ACC112 (cell line): ENCODE results near the gene P3H3.
"Not testable (repeated sequence)": the region's sequence is repeated elsewhere in the genome, so short reads cannot be mapped to it uniquely, and the experiment has no call there.

ENCODE experiments used
- H2AFZ ChIP-seq: fragments of 200-600 bp; sonication (generic); one replicate; pipeline ENCODE4 v1.6.0; 2017; ENCODE audit warnings: antibody characterized with exemption, low read length; ENCODE audit not compliant: unreplicated experiment
- H3K27ac ChIP-seq: fragments of 200-600 bp; sonication (generic); 2 replicates; pipeline ENCODE4 v1.5.1; 2014; ENCODE audit warnings: low read depth, mild to moderate bottlenecking, antibody characterized with exemption, low read length, moderate library complexity
- H3K27me3 ChIP-seq: fragments of 200-600 bp; sonication (generic); 2 replicates; pipeline ENCODE4 v1.6.1; 2014; ENCODE audit warnings: mild to moderate bottlenecking, antibody characterized with exemption, low read length, moderate library complexity, mixed read lengths; ENCODE audit not compliant: insufficient read depth
- H3K36me3 ChIP-seq: fragments of 200-600 bp; sonication (generic); 2 replicates; pipeline ENCODE4 v1.6.1; 2016; ENCODE audit warnings: mild to moderate bottlenecking, antibody characterized with exemption, low read length, moderate library complexity, mixed read lengths; ENCODE audit not compliant: insufficient read depth
- H3K4me1 ChIP-seq: fragments of 200-600 bp; sonication (generic); one replicate; pipeline ENCODE4 v1.6.1; 2016; ENCODE audit warnings: low read length, mixed read lengths; ENCODE audit not compliant: insufficient read depth, unreplicated experiment, control insufficient read depth
- H3K4me3 ChIP-seq: fragments of 200-600 bp; sonication (generic); 2 replicates; pipeline ENCODE4 v1.5.1; 2014; ENCODE audit warnings: mild to moderate bottlenecking, low read depth, low read length
- H3K79me2 ChIP-seq: fragments of 200-600 bp; sonication (generic); one replicate; pipeline ENCODE4 v1.6.0; 2016; ENCODE audit warnings: low read length; ENCODE audit not compliant: control insufficient read depth, unreplicated experiment, insufficient read depth

P3H3 gene

DNA sequence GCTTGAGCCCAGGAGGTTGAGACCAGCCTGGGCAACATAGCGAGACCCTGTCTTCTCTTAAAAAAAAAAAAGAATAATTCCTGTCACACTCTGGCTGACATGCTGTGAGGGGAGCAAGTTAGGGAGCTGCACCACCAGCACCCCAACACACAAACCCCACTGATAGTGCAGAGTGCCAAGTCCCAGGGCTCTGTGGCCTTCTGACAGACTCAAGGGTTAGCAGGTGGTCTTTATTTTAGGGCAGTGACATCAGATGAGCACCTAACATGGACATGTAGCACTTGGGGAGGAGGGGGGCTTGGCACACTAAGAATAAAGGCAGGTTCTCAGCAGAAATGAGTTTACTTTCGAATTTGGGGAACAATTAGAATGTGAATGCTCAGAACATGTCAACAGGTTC, 30.6 kb downstream of the P3H3 start:
- no peak overlapping the region for H3K27ac ChIP-seq
- H3K36me3 ChIP-seq, result peaks cover 32% of the 10 kb centered on the region
- peaks cover 19% of the 10 kb centered on the region for H3K79me2 ChIP-seq
- no peak overlapping the region for H2AFZ ChIP-seq
- H3K27me3 ChIP-seq, result no peaks in the 10 kb centered on the region
- H3K4me1 ChIP-seq, result peaks cover 5% of the 10 kb centered on the region
- no peak overlapping the region for H3K4me3 ChIP-seq

DNA sequence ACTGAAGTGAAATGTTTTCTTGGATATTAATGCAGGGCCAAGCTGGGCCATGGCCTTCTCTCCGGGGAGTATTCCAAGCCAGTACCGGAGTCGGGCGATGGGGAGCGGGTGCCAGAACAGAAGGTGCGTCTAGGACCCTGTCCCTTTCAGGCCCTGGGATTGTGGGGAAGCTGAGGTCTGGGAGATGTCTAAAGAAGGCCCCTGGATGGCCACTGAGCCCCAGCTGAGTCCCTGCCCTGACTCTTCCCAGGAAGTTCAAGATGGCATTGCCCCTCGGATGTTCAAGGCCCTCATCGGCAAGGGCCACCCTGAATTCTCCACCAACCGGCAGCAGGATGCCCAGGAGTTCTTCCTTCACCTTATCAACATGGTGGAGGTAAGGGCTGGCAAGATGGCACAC, 31.9 kb downstream of the P3H3 start:
- H3K36me3 ChIP-seq, result peaks cover 32% of the 10 kb centered on the region
- H3K27ac ChIP-seq, result no peak overlapping the region
- no peak overlapping the region for H3K4me3 ChIP-seq
- no peaks in the 10 kb centered on the region for H3K27me3 ChIP-seq
- no peak overlapping the region for H2AFZ ChIP-seq
- peaks cover 7% of the 10 kb centered on the region for H3K79me2 ChIP-seq
- H3K4me1 ChIP-seq, result no peaks in the 10 kb centered on the region

DNA sequence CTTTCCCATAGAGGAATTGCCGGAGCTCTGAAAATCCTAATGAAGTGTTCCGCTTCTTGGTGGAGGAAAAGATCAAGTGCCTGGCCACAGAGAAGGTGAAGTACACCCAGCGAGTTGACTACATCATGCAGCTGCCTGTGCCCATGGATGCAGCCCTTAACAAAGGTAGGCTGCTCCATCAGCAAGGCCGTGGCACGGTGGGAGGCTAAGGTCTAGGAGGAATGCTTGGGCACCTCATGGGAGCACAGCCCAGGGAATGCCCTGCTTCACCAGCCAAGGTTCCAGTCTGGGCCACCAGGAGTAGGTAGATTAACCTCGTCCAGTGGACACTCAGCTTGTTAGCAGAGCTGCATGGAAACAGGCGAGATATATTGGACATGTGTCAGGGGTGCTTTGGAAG, 32.7 kb downstream of the P3H3 start:
- H3K36me3 ChIP-seq, result peaks cover 29% of the 10 kb centered on the region
- no peak overlapping the region for H3K27ac ChIP-seq

DNA sequence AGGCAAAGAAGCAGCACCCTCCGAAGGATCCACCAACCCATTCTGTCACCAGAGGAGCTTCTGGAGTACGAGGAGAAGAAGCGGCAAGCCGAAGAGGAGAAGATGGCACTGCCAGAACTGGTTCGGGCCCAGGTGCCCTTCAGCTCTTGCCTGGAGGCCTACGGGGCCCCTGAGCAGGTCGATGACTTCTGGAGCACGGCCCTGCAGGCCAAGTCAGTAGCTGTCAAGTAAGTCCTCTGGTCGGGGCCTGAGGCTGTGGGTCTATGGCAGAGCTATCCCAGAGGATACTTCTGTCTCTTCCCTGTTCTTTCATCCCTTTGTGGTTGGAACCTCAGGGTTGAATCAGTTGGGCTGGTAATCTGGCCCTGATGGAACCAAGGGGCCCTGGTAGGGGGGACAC, 33.2 kb downstream of the P3H3 start:
- Histone ChIP-seq H3K27ac (no peak overlapping the region), H3K4me3 (no peak overlapping the region), H2AFZ (no peak overlapping the region), H3K36me3 (peaks cover 29% of the 10 kb centered on the region), H3K79me2 (no peaks in the 10 kb centered on the region), H3K27me3 (no peaks in the 10 kb centered on the region), H3K4me1 (no peaks in the 10 kb centered on the region)

More for the DNA sequence above, 32.7 kb downstream of the P3H3 start:
- Histone ChIP-seq H2AFZ (no peak overlapping the region), H3K27me3 (no peaks in the 10 kb centered on the region), H3K4me1 (no peaks in the 10 kb centered on the region), H3K4me3 (no peak overlapping the region), H3K79me2 (no peaks in the 10 kb centered on the region)

DNA sequence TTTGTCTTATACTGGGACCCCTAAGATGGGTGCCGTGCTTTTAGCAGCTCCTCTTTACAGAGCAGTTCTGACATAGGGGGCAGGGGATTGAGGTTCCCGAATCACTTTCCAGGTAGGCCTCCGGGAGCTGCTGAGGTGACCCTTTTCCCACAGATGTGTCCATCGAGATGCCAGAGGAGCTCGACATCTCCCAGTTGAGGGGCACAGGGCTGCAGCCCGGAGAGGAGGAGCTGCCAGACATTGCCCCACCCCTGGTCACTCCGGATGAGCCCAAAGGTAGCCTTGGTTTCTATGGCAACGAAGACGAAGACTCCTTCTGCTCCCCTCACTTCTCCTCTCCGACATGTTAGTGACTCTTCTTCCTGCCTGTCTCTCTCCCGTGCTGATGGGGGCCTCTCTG, 34.8 kb downstream of the P3H3 start:
- Histone ChIP-seq H3K27ac (no peak overlapping the region), H3K4me3 (no peak overlapping the region), H3K4me1 (peaks cover 7% of the 10 kb centered on the region), H3K79me2 (peaks cover 7% of the 10 kb centered on the region), H3K27me3 (no peaks in the 10 kb centered on the region), H2AFZ (no peak overlapping the region), H3K36me3 (peaks cover 21% of the 10 kb centered on the region; the same call in 1 of the 2 replicates)

DNA sequence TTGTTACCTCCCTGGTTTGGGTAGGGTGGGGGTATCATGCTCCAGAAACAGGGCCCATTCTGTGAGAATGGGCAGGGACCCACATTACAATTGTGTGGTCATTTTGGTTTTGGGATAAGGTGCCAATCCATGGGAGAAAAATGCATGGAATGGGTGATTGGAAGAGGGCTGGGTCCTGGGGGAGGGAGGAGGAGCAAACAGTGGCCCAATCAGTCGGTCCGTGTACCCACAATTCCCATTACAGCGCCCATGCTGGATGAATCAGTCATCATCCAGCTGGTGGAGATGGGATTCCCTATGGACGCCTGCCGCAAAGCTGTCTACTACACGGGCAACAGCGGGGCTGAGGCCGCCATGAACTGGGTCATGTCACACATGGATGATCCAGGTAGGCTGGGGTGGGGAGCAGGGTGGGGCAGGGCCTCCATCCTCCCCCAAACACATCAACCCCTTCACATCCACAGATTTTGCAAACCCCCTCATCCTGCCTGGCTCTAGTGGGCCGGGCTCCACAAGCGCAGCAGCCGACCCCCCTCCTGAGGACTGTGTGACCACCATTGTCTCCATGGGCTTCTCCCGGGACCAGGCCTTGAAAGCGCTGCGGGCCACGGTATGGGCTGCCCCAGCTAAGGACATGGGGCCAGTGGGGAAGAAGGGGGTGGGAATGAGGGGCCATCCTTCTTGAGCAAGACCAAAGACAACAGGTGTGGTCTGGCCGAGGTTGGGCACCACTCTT, 35.5 kb downstream of the P3H3 start:
- Histone ChIP-seq H3K36me3 (peaks cover 20% of the 10 kb centered on the region; the same call in 1 of the 2 replicates), H3K27ac (no peak overlapping the region), H3K79me2 (peaks cover 14% of the 10 kb centered on the region), H3K27me3 (no peaks in the 10 kb centered on the region), H2AFZ (no peak overlapping the region), H3K4me1 (peaks cover 7% of the 10 kb centered on the region), H3K4me3 (no peak overlapping the region)

DNA sequence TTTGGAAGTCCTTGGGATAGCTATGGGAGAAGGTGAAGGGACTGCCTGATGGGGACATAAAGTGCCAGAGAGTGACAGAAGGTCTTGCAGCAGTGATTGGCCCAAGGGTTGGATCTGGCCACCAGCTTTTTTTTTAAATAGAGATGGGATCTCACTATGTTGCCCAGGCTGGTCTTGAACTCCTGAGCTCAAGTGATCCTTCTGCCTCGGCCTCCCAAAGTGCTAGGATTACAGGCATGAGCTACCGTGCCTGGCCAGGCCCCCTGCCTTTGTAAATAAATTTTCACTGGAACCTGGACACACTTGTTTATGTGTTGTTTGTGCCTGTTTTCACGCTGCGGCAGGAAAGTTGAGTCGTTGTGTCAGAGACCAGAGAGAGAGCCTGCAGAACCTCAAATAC, 37.1 kb downstream of the P3H3 start:
- H3K4me3 ChIP-seq, H2AFZ ChIP-seq, H3K27me3 ChIP-seq, H3K27ac ChIP-seq: not testable (repeated sequence)
- Histone ChIP-seq H3K4me1 (peaks cover 19% of the 10 kb centered on the region), H3K36me3 (peaks cover 25% of the 10 kb centered on the region; the same call in 1 of the 2 replicates), H3K79me2 (peaks cover 28% of the 10 kb centered on the region)

DNA sequence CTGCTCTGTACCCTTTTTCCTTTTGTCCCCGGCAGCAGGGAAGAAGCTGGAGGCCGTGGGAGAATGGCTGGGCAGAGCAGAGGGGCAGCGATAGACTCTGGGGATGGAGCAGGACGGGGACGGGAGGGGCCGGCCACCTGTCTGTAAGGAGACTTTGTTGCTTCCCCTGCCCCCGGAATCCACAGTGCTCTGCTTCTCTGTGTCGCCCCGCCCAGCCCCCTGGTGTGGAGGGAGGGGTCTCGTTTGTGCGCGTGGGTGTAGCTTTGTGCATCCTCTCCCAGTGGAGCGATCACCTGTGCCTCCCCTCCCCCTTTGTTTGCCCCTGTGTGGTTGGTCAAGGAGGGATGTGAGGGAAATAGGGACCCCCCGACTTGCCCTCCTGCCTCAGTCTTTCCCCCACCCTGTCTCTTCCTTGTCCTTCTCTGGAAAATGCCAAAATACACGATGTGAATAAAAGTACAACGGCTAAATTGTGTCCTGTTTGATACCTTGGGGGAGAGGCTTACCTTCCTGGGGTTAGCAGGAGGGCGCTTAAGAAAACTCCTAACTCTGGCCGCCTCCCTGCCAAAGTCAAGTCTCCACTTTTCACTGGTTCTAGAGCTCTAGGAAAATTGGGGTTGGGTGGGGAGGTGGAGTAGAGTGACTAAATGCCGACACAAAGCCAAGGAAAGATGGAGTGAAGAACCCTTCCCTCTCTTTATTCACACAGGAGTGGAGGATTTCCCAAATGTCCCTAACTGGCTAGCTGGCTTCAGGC, 38.1 kb downstream of the P3H3 start:
- H2AFZ ChIP-seq, result peak overlapping the region; percentile 39
- H3K79me2 ChIP-seq, result peaks cover 31% of the 10 kb centered on the region
- peaks cover 29% of the 10 kb centered on the region for H3K4me1 ChIP-seq
- no peak overlapping the region for H3K27ac ChIP-seq
- H3K4me3 ChIP-seq, result peak overlapping the region; percentile 89
- H3K36me3 ChIP-seq, result peaks cover 19% of the 10 kb centered on the region; the same call in 1 of the 2 replicates
- no peaks in the 10 kb centered on the region for H3K27me3 ChIP-seq

DNA sequence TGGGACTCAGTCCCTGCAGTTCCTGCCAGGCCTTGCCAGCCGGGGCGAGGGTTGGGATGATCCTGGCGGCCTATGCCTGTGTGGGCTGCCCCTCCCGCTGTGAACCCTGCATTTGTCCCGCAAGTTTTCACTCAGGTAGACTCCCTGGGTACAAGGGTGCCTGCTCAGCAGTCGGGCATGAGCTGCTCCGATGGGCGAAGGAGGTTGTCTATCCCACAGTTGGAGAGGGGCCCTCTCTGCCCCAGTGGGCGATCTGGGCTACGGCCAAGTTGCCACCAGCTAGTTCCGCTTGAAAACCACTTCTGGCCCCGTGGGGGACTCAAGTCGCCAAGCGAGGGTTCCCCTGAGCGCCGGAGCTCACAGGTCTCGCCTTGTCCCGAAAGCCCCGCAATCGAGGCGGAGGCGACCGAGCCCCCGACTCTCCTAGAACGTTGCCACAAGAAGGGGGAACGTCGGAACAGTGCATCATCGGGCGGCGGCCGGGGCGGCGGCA, 38.8 kb downstream of the P3H3 start:
- Histone ChIP-seq H2AFZ (peak overlapping the region; percentile 39), H3K4me3 (peak overlapping the region; percentile 89), H3K36me3 (peaks cover 16% of the 10 kb centered on the region; the same call in 1 of the 2 replicates), H3K79me2 (peaks cover 31% of the 10 kb centered on the region), H3K27ac (no peak overlapping the region; the same call in 1 of the 2 replicates), H3K27me3 (no peaks in the 10 kb centered on the region), H3K4me1 (peaks cover 35% of the 10 kb centered on the region)

DNA sequence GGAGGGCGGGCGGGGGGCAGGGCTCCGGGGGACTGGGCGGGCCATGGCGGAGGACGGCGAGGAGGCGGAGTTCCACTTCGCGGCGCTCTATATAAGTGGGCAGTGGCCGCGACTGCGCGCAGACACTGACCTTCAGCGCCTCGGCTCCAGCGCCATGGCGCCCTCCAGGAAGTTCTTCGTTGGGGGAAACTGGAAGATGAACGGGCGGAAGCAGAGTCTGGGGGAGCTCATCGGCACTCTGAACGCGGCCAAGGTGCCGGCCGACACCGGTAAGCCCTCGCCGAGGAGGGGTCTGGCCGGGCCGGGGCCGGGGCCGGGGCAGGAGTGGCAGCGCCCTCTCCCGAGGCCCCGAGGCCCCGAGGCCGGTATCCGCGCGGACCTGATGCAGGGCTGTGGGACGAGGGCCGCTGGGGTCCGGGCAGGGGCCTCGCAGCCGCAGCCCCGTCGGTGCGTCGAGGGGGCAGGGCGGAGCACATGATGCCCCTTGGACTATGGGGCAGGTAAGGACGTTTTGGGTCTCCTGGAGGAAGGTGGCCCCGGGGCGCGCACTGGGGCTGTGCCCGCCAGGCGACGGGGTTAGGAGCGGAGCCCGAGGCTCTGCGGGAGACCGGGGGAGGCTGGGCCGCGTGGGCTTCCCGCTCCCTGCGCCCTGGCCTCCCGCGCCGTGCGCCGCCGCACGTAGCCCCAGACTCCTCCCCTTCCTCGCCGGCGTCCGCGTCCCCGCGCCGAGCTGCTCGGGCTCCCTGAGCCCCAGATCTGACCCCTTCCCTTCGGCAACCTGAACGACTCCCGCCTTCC, 39.4 kb downstream of the P3H3 start, which contains the start of gene TPI1:
Gene TPI1, plus strand, starts transcription at position 119 of the 798 bp plus-strand sequence. Its CDS starts 36 bp downstream, at position 155.
- Histone ChIP-seq H3K79me2 (peaks cover 31% of the 10 kb centered on the region), H3K27ac (peak within 1 kb of the TSS; percentile 83), H3K27me3 (no peaks in the 10 kb centered on the region), H2AFZ (peak within 1 kb of the TSS; percentile 39), H3K4me1 (peaks cover 38% of the 10 kb centered on the region), H3K4me3 (peak within 1 kb of the TSS; percentile 89), H3K36me3 (peaks cover 12% of the 10 kb centered on the region; the same call in 1 of the 2 replicates)
